ACC112 (cell line): ENCODE results near the gene RAB3C.
"Not testable (repeated sequence)": the region's sequence is repeated elsewhere in the genome, so short reads cannot be mapped to it uniquely, and the experiment has no call there.

ENCODE experiments used
- H2AFZ ChIP-seq: fragments of 200-600 bp; sonication (generic); one replicate; pipeline ENCODE4 v1.6.0; 2017; ENCODE audit warnings: antibody characterized with exemption, low read length; ENCODE audit not compliant: unreplicated experiment
- H3K27ac ChIP-seq: fragments of 200-600 bp; sonication (generic); 2 replicates; pipeline ENCODE4 v1.5.1; 2014; ENCODE audit warnings: low read depth, mild to moderate bottlenecking, antibody characterized with exemption, low read length, moderate library complexity
- H3K27me3 ChIP-seq: fragments of 200-600 bp; sonication (generic); 2 replicates; pipeline ENCODE4 v1.6.1; 2014; ENCODE audit warnings: mild to moderate bottlenecking, antibody characterized with exemption, low read length, moderate library complexity, mixed read lengths; ENCODE audit not compliant: insufficient read depth
- H3K36me3 ChIP-seq: fragments of 200-600 bp; sonication (generic); 2 replicates; pipeline ENCODE4 v1.6.1; 2016; ENCODE audit warnings: mild to moderate bottlenecking, antibody characterized with exemption, low read length, moderate library complexity, mixed read lengths; ENCODE audit not compliant: insufficient read depth
- H3K4me1 ChIP-seq: fragments of 200-600 bp; sonication (generic); one replicate; pipeline ENCODE4 v1.6.1; 2016; ENCODE audit warnings: low read length, mixed read lengths; ENCODE audit not compliant: insufficient read depth, unreplicated experiment, control insufficient read depth
- H3K4me3 ChIP-seq: fragments of 200-600 bp; sonication (generic); 2 replicates; pipeline ENCODE4 v1.5.1; 2014; ENCODE audit warnings: mild to moderate bottlenecking, low read depth, low read length
- H3K79me2 ChIP-seq: fragments of 200-600 bp; sonication (generic); one replicate; pipeline ENCODE4 v1.6.0; 2016; ENCODE audit warnings: low read length; ENCODE audit not compliant: control insufficient read depth, unreplicated experiment, insufficient read depth

The RAB3C gene

GRCh38 chr5:58600613-58601012 lies 17.7 kb downstream of the RAB3C start:
- H2AFZ ChIP-seq, H3K27me3 ChIP-seq, H3K79me2 ChIP-seq, H3K36me3 ChIP-seq, H3K4me3 ChIP-seq, H3K4me1 ChIP-seq, H3K27ac ChIP-seq: not testable (repeated sequence)

- not testable (repeated sequence) for H2AFZ ChIP-seq, H3K4me3 ChIP-seq, H3K4me1 ChIP-seq, H3K27me3 ChIP-seq, H3K27ac ChIP-seq, H3K36me3 ChIP-seq, H3K79me2 ChIP-seq
These were observed 20.0 kb downstream of the RAB3C start for GRCh38 chr5:58602889-58603288.

GRCh38 chr5:58606064-58606463 lies 23.2 kb downstream of the RAB3C start:
- 0 out of 2 replicates have a peak, but pooled peaks cover under 1% of the 10 kb centered on the region for H3K27me3 ChIP-seq
- no peak overlapping the region for H2AFZ ChIP-seq
- H3K36me3 ChIP-seq = no peaks in the 10 kb centered on the region
- no peak overlapping the region for H3K4me3 ChIP-seq
- no peaks in the 10 kb centered on the region for H3K4me1 ChIP-seq
- no peaks in the 10 kb centered on the region for H3K79me2 ChIP-seq
- no peak overlapping the region for H3K27ac ChIP-seq

GRCh38 chr5:58615972-58616371 lies 33.1 kb downstream of the RAB3C start:
- Histone ChIP-seq H3K27ac (no peak overlapping the region), H3K4me1 (no peaks in the 10 kb centered on the region), H3K79me2 (no peaks in the 10 kb centered on the region), H2AFZ (no peak overlapping the region), H3K27me3 (peaks cover 33% of the 10 kb centered on the region), H3K36me3 (no peaks in the 10 kb centered on the region), H3K4me3 (no peak overlapping the region)

GRCh38 chr5:58617241-58617640 lies 34.4 kb downstream of the RAB3C start:
- Histone ChIP-seq H3K79me2 (no peaks in the 10 kb centered on the region), H2AFZ (no peak overlapping the region), H3K36me3 (no peaks in the 10 kb centered on the region), H3K27me3 (peaks cover 31% of the 10 kb centered on the region), H3K4me1 (no peaks in the 10 kb centered on the region), H3K27ac (no peak overlapping the region), H3K4me3 (no peak overlapping the region)

- H3K4me1 ChIP-seq = no peaks in the 10 kb centered on the region
- no peak overlapping the region for H3K27ac ChIP-seq
- no peak overlapping the region for H3K4me3 ChIP-seq
- H3K36me3 ChIP-seq = no peaks in the 10 kb centered on the region
- H3K27me3 ChIP-seq = peaks cover 31% of the 10 kb centered on the region
- no peak overlapping the region for H2AFZ ChIP-seq
- H3K79me2 ChIP-seq = no peaks in the 10 kb centered on the region
These were observed 37.5 kb downstream of the RAB3C start for GRCh38 chr5:58620336-58620735.

GRCh38 chr5:58622936-58623871 lies 40.3 kb downstream of the RAB3C start:
- Histone ChIP-seq H2AFZ (no peak overlapping the region), H3K36me3 (no peaks in the 10 kb centered on the region), H3K79me2 (no peaks in the 10 kb centered on the region), H3K27ac (no peak overlapping the region), H3K4me3 (no peak overlapping the region), H3K27me3 (peaks cover 33% of the 10 kb centered on the region), H3K4me1 (no peaks in the 10 kb centered on the region)

- H3K27ac ChIP-seq = no peak overlapping the region
- H3K4me3 ChIP-seq = no peak overlapping the region
- H3K27me3 ChIP-seq = peaks cover 43% of the 10 kb centered on the region
- no peaks in the 10 kb centered on the region for H3K36me3 ChIP-seq
- no peak overlapping the region for H2AFZ ChIP-seq
- H3K79me2 ChIP-seq = no peaks in the 10 kb centered on the region
- H3K4me1 ChIP-seq = no peaks in the 10 kb centered on the region
These were observed 45.8 kb downstream of the RAB3C start for GRCh38 chr5:58628626-58629025.

- Histone ChIP-seq H3K27ac (no peak overlapping the region), H3K4me3 (no peak overlapping the region), H3K27me3 (peaks cover 35% of the 10 kb centered on the region)
These were observed 46.6 kb downstream of the RAB3C start for GRCh38 chr5:58629271-58630159.

GRCh38 chr5:58631895-58632294 lies 49.0 kb downstream of the RAB3C start:
- H3K79me2 ChIP-seq = no peaks in the 10 kb centered on the region
- H3K27ac ChIP-seq = no peak overlapping the region
- H3K4me1 ChIP-seq = no peaks in the 10 kb centered on the region
- no peak overlapping the region for H2AFZ ChIP-seq
- no peak overlapping the region for H3K4me3 ChIP-seq
- peaks cover 37% of the 10 kb centered on the region for H3K27me3 ChIP-seq
- no peaks in the 10 kb centered on the region for H3K36me3 ChIP-seq

More at GRCh38 chr5:58629271-58630159, 46.6 kb downstream of the RAB3C start:
- Histone ChIP-seq H3K79me2 (no peaks in the 10 kb centered on the region), H3K36me3 (no peaks in the 10 kb centered on the region), H2AFZ (no peak overlapping the region), H3K4me1 (no peaks in the 10 kb centered on the region)
